NCI-H748 treated with DMSO at 0.1 percent for 48 hours (cell line): ENCODE data around the gene PITPNM1.
A peak's percentile ranks its signal among the peaks of the same experiment; 100 is the strongest.
"Not testable (repeated sequence)": the region's sequence is repeated elsewhere in the genome, so short reads cannot be mapped to it uniquely, and the experiment has no call there.

Experiments used
- DNase-seq: peaks from one replicate; lab custom pipeline; 2025; lab: John Stamatoyannopoulos, UW

PITPNM1 gene

DNA sequence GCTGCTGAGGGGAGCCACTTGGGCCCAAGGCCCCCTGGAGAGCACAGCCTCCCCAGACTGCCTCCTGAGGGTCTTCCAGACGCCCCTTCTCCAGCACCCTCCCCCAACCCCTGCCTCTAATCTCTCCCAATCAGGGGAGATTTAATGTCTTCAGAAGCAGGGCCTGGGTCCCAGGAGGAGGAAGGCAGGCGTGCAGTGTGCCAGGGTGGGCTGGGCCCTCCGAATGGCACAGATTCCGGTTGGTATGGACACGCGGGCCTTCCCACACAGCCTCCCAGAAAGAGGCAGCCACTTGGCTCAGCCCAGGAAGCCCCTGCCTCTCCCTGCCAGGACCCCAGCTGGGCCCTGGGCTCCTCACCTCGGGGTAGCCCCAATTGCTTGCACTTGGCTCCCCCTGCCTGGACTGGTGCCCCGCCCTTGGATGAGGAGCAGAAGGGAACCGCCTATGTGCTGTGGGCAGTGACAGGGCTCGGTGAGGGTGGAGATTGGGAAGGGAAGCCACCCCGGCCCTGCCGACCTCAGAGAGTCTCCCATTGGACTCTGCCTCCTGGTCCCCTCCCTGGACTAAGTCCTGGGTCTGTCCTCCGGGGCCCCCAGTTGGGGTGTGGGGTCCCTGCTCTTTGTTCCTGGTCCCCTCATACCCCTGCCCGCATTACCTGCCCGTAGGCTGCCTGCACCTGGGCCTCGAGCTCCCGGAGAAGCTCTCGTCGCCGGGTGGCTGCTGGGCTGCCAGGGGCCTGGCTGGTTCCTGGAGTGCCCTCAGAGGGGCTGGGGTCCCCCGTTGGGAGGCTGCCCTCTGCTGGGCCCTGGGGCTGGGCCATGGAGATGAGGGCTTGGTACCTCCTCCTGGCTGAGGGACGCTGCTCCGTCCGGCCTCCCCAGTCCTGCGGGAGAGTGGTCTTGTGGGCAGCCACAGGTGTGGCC lies 18.7 kb upstream of the PITPNM1 start:
- DNase-seq = no peak

DNA sequence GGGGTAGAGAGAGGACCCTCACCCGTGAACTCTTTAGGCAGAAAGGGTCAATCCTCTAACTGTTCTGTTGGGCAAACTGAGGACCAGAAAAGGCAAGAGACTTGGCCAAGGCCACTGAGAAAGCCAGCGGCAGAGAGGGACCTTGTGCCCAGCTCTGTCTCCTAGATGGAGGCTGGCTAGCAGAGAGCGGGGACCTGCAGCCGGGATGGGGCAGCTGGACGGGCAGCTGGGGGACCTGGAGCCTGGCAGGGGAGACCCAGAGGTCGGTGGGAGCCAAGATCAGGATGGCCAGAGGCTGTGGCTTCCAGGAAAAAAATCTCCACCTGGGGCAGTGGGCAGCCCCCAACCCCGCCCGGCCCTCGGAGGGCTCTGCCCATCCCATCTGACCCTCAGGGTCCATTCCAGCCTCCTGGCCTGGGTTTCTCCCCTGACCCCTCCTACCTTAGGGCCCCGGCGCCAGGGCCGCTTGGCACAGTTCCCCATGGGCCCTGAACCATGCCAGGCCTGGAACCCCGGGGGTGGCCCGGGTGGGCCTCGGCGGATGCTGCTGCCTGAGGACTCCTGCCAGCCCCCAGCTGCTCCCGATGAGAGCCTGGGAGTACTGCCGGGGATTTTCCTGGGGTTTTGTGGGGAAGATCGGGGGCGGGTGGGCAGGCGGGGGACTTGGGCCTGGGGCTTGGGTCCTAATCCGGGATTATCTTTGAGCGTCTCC lies 17.8 kb upstream of the PITPNM1 start, which contains the start of gene CABP2:
Gene CABP2, minus strand, starts transcription at position 603 of the 712 bp plus-strand sequence. Its CDS starts 120 bp downstream, at position 483.
- no peak for DNase-seq

GRCh38 chr11:67522338-67522737 lies 17.2 kb upstream of the PITPNM1 start:
- no peak for DNase-seq

DNA sequence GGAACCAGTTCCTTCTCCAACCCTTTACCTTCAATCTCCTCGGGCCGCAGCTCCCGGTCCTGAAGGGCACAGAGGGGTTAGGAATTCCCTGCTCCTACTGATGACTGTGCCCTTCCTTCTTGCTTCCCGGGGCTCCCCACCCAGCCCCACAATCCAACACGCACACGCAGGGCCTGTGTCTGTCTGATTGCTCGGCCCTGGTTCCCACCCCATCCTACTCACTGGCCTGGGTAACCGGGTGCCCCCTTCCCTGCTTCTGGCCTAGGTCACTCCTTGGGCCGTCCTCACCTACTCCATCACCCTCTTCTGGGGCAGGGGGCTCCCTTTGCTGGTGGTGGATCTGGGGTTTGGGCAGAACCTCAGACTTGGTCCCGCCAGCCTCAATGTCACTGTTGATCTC lies 16.8 kb upstream of the PITPNM1 start:
- DNase-seq = no peak

DNA sequence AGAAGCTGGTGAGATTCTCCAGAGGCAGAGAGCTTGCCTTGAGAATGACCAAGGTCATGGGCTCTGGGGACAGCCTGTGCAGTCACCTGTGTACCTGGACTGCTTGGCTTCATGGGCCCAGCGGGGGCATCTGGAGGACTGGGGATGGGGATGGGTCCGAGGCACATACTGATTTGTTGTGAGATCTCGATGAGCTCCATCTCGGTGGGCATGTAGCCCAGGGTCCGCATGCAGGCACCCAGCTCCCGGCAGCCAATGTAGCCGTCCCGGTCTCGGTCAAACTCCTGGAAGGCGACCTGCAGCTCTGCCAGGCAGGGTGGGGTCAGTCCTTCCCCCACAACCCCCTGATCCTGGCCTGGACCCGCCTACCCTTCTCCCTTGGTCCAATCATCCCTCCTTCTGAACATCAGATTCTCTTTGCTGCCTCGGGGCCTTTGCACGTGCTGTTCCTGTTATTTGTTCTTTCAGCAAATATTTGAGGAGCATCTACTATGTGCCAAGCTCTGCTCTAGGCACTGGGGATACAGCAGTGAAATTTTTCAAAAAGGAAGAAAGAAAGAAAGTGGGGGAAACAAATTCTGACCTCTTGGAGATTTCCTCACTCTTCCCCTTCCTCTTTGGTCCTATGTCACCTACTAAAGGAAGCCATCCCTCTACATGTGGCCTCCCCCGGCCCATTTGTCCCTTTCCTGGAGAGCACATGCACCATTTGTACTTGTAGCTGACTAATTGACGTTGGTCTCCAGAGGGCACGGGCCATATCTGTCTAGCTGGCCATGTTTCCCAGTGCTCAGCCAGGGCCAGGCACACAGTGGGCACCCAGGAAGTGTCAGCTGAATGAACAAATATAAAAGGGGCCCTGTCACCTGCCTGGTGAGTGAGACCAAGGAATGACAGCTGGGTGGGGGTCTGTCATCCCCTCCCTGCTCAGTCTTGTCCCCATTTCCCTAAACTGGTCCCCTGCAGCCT lies 16.0 kb upstream of the PITPNM1 start:
- DNase-seq = no peak

DNA sequence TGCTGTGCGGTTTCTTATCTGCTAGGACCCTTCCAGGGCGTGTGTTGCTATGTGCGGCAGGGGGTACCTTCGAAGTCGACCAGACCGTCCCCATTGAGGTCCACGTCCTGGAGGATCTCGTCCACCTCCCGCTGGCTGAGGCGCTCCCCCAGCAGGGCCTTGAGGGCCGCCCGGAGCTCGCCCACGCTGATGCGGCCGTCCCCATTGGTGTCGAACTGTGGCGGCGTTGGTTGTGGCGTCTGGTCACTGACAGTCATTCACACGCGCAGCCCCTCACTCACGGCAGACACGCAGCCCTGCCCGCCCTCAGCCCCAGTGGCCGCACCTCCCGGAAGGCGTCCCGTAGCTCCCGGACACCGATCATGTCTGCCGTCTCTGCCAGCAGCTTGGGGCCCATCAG lies 14.6 kb upstream of the PITPNM1 start:
- no peak for DNase-seq

DNA sequence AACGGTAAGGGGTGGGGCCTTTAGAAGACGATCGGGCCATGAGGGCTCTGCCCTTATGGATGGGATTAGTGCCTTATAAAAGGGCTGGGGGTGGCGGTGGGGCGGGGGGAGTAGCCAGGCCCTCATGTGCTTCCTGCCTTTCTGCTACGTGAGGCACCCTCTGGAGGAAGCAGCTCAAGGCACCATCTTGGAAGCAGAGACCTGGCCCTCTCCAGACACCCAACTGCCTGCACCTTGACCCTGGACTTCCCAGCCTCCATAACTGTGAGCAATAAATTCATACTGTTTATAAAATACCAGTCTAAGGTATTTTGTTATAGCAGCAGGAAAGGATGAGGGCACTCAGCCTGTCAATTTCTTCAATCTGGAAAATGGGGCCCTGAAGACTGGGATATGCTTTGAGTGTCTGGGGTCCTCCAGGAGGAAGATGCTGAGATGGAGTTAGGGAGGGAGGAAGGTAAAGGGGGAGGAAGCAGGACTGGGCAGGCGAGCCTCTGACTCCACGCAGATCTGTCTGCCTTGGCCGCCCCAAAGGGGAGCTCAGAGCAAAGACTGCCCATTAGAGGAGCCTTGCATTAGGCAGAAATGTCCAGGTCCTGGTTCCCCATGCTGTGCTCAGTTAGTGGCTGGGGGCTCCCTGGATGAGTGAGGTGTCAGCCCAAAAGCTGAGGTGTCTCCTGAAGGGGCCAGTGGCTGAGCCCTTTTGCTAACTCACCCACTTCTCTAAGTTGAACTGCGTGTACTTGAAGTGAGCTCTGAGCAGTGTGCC lies 12.8 kb upstream of the PITPNM1 start:
- no peak for DNase-seq

DNA sequence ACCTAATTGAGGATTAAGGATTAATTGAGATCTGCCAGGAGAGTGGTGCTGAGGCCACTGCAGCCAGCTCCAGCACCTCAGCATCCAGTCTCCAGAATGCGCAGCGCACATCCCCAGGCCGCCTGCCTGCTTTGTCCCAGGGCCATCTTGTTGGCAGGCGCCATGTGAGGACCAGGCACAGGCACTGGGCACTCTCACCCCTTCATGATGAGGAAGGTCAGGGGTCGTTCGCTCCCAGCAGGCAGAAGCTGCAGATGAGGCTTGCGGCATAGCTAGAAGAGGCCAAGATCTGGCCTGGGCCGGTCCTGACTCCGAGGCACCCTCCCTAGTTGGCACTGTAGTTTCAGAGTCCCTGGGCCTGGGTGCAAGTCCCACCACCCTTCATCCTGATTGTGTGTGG lies 11.6 kb upstream of the PITPNM1 start:
- DNase-seq = no peak

GRCh38 chr11:67514116-67514515 lies 9.0 kb upstream of the PITPNM1 start:
- DNase-seq = no peak

GRCh38 chr11:67511558-67511957 lies 6.4 kb upstream of the PITPNM1 start:
- not testable (repeated sequence) for DNase-seq

DNA sequence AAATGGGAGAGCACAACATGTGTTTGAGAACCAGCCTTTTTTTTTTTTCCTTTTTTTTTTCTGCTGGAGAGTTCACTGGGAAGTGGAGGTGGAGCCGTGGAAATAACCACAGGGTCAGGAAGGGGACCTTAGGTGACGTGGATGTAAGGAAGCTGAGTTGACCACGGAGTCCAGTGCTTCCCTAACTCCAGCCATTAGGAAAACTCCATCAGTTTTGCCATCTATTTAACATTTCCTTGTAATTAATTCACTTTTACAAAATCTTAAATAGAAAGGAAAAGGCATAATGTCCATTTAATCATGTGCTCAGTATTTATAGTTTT lies 4.8 kb upstream of the PITPNM1 start:
- no peak for DNase-seq

DNA sequence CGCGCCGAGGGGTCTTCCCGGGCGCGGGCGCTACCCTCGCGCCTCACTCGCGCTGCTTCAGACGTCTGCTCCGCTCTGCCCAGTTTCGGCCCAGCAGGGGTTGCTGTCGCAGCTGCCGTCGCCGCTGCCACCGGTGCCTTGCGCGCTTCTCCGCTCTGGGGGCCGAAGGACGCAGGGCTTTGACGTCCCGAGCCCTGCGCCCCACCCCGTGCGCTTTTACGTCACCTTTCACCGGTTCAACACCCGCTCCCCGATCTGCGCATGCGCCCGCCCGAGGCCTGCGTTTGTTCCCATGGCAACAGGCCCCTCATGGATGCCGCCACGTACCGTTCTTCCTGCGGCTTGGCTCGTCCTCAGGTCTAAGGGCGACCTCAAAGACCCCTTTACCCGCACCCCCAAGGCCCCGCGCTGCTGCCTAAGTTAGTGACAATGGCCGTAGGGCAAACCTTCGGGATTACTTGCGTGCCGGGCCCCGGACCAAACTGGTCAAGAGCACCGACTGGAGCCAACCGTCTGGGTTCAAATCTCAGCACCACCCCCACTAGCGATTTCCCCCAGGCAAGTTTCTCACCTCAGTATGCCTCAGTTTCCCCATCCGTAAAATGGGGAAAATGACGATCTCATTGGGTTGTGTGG lies 3.4 kb upstream of the PITPNM1 start:
- DNase-seq = peak; percentile 96

GRCh38 chr11:67507864-67508485 lies 2.8 kb upstream of the PITPNM1 start, which contains the start of gene CDK2AP2:
Gene CDK2AP2, minus strand, starts transcription at chr11:67508162. Its CDS starts 80 bp downstream, at chr11:67508082.
- DNase-seq = peak; percentile 95

DNA sequence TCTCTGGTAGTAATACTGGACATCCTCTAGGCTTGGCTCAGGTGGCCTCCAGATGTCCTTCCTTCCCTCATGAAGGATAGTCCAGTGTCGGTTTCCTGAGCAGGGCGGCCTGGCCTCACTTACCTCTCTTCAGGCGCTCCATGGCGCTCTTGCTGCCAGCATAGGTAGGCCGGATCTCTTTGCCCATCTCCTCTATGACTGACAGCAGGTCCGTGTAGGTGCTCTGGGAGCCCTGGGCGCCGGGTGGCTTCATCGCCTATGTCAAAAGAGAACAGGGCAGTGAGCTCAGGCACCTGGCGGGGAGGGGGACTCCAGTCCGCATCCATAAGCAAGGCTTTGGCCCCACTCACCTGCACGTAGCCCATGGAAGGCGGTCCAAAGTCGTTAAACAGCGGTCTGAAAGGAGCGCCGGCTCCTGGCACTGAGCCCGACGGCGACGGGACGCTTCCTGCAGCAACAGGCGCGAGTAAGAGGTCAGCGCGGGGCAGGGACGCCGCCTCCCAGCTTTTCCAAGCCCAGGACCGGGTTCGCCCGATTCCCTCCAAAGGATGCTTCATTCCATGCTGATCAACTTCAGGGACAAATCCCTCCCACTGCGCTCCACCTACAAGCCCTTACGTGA lies 2.2 kb upstream of the PITPNM1 start:
- no peak for DNase-seq

GRCh38 chr11:67506426-67507051 lies 1.4 kb upstream of the PITPNM1 start:
- DNase-seq = no peak

- DNase-seq = peak; percentile 39
These were observed 638 bp upstream of the PITPNM1 start for GRCh38 chr11:67505605-67506396.

DNA sequence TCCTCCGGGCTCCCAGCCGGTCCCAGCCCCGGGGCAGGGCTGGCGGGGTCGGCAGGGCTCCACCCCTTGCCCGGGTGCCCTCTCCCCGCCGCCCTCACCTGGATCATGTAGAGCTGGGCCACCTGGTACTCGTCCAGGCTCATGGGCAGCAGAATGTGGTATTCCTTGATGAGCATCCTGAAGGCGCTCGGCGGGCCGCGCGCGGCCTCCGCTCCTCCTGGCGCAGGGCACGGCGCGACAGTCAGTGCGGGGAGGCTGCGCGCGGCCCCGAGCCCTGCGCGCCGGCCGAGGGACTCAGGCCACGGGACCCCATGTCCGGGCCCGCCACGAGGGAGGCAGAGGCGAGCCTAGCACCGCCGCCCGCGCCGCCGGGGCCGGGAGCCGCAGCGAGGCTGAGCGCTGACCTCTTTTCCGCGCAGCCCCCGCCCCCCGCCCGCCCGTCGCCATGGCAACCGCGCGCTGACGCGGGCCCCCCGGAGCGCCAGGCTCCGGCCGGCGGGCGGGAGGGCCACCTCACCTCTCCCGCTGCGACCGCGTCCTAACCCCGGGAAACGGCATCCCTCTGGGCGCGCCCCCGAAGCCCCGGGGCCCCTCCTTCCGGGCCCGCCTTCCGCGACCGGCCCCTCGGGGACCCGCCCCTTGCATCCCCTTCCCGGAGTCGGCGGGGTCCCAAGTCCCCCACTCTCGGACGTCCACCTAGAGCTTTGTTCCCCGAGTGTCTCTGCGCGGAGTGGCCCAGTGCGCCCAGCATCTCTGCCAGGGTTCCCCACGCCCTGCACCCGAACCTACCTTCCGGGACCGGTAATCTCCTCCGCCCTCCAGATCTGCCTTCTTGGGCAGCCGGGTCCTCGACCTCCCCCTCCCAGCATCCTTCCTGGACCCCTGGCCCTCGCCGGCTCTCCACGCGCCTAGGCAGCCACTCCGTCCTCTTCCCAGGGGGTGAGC lies 886 bp downstream of the PITPNM1 start:
- no peak for DNase-seq
